HepG2 (cell line): ENCODE results near the gene SPG7. TPM values are rescaled to one million over a fixed set of nuclear protein-coding genes. Genes with fewer than 3 reads are reported as not detected.

Source experiments
- HHEX ChIP-seq: IDR thresholded peaks from 2 replicates; pipeline ENCODE4 v1.6.1; 2016; ENCODE audit warnings: control low read depth
- HIC2 ChIP-seq: sonication (generic); formaldehyde crosslinking; IDR thresholded peaks from 2 replicates; pipeline ENCODE4 v1.9.0; 2022; ENCODE audit warnings: low read depth, missing genetic modification reagents
- HOXA3 ChIP-seq: sonication (generic); formaldehyde crosslinking; IDR thresholded peaks from 2 replicates; pipeline ENCODE4 v1.5.0; 2020; ENCODE audit warnings: missing genetic modification reagents
- HOXD1 ChIP-seq: sonication (generic); formaldehyde crosslinking; IDR thresholded peaks from 2 replicates; pipeline ENCODE4 v1.5.0; 2020; ENCODE audit warnings: missing genetic modification reagents
- IKZF1 ChIP-seq: fragments of 450-650 bp; IDR thresholded peaks from 2 replicates; pipeline ENCODE4 v1.7.1; 2016
- JDP2 ChIP-seq: sonication (generic); formaldehyde crosslinking; IDR thresholded peaks from 2 replicates; pipeline ENCODE4 v1.8.1; 2022; ENCODE audit warnings: missing genetic modification reagents, borderline replicate concordance
- KDM5B ChIP-seq: sonication (generic); formaldehyde crosslinking; IDR thresholded peaks from 2 replicates; pipeline ENCODE4 v1.4.0; 2020; ENCODE audit warnings: missing genetic modification reagents, mild to moderate bottlenecking, borderline replicate concordance
- MAZ ChIP-seq, 2 experiments: sonication (generic) in 1 of 2; formaldehyde crosslinking in 1 of 2; IDR thresholded peaks; 2 replicates each; pipeline versions ENCODE4 v1.5.0 to v1.6.1; 2012 to 2020; ENCODE audit warnings: low read depth in 2 of 2, mild to moderate bottlenecking in 2 of 2, borderline replicate concordance in 1 of 2, improper control_type of control experiment in 1 of 2, low read length in 1 of 2, missing genetic modification reagents in 1 of 2, moderate library complexity in 1 of 2
- ONECUT2 ChIP-seq: sonication (generic); formaldehyde crosslinking; IDR thresholded peaks from 2 replicates; pipeline ENCODE4 v1.4.0; 2020; ENCODE audit warnings: missing genetic modification reagents
- TRIM24 ChIP-seq: sonication (generic); formaldehyde crosslinking; IDR thresholded peaks from 2 replicates; pipeline ENCODE4 v1.8.0; 2022; ENCODE audit warnings: mild to moderate bottlenecking, missing genetic modification reagents
- USF2 ChIP-seq, 2 experiments: sonication (generic) in 1 of 2; formaldehyde crosslinking in 1 of 2; IDR thresholded peaks; 2 replicates each; pipeline versions ENCODE4 v1.5.1 to v1.6.1; 2011 to 2020; ENCODE audit warnings: borderline replicate concordance in 1 of 2, low read depth in 1 of 2, low read length in 1 of 2, mild to moderate bottlenecking in 1 of 2, missing genetic modification reagents in 1 of 2, moderate library complexity in 1 of 2
- ZNF143 ChIP-seq: sonication (generic); formaldehyde crosslinking; IDR thresholded peaks from 2 replicates; pipeline ENCODE4 v1.4.0; 2020; ENCODE audit warnings: missing genetic modification reagents
- ZNF263 ChIP-seq: sonication (generic); formaldehyde crosslinking; IDR thresholded peaks from 2 replicates; pipeline ENCODE4 v1.4.0; 2020; ENCODE audit warnings: missing genetic modification reagents
- ZNF33A ChIP-seq: sonication (generic); formaldehyde crosslinking; IDR thresholded peaks from 2 replicates; pipeline ENCODE4 v1.5.1; 2020; ENCODE audit warnings: missing genetic modification reagents, mild to moderate bottlenecking, moderate library complexity, borderline replicate concordance
- ZNF460 ChIP-seq: sonication (generic); formaldehyde crosslinking; IDR thresholded peaks from 2 replicates; pipeline ENCODE4 v1.5.1; 2020; ENCODE audit warnings: missing genetic modification reagents, mild to moderate bottlenecking, borderline replicate concordance
- ZNF580 ChIP-seq: IDR thresholded peaks from 2 replicates; pipeline ENCODE4 v1.6.1; 2016; ENCODE audit warnings: low read depth, borderline replicate concordance
- ZNF75D ChIP-seq: sonication (generic); formaldehyde crosslinking; IDR thresholded peaks from 2 replicates; pipeline ENCODE4 v1.8.1; 2023; ENCODE audit warnings: missing genetic modification reagents, mild to moderate bottlenecking, borderline replicate concordance
- polyA plus RNA-seq, 8 experiments: library from polyadenylated mRNA; depleted of rRNA in 3 of 8; stranded (reverse) in 7 of 8; unstranded in 1 of 8; fragments of >200 nt; fragmentation: Illumina TruSeq in 4 of 8; extraction: Trizol in 4 of 8; gene quantifications; 2 replicates each; pipeline versions ENCODE4 v1.2.1 to v1.2.3, GENCODE V29; 2011 to 2016; ENCODE audit warnings: low read depth in 4 of 8, missing spikeins in 1 of 8, mixed read lengths in 1 of 8; ENCODE audit not compliant: insufficient read depth in 1 of 8
- total RNA-seq, 5 experiments: library from RNA; depleted of rRNA; stranded (reverse); fragments of >200 nt; fragmentation: Illumina TruSeq; extraction: Trizol; gene quantifications; 2 replicates each; pipeline ENCODE4 v1.2.3, GENCODE V29; 2016; ENCODE audit warnings: low read depth in 1 of 5
- TF ChIP-seq, protein P1 (sequence below): sonication (generic); formaldehyde crosslinking; IDR thresholded peaks from 2 replicates; pipeline ENCODE4 v1.4.0; 2020; ENCODE audit warnings: mild to moderate bottlenecking, missing genetic modification reagents
- TF ChIP-seq, protein P2 (sequence below): sonication (generic); formaldehyde crosslinking; IDR thresholded peaks from 2 replicates; pipeline ENCODE4 v1.5.1; 2020; ENCODE audit warnings: mild to moderate bottlenecking, missing genetic modification reagents, borderline replicate concordance
- TF ChIP-seq, protein P3 (sequence below): sonication (generic); formaldehyde crosslinking; IDR thresholded peaks from 2 replicates; pipeline ENCODE4 v1.8.0; 2022; ENCODE audit warnings: mild to moderate bottlenecking, missing genetic modification reagents, moderate library complexity

The SPG7 gene
- total and polyA plus RNA-seq, 2 of the 13 experiments (the other 11 are each of a cell fraction or from before 2014, with no cell fraction given) = 66.0 to 136 TPM

DNA sequence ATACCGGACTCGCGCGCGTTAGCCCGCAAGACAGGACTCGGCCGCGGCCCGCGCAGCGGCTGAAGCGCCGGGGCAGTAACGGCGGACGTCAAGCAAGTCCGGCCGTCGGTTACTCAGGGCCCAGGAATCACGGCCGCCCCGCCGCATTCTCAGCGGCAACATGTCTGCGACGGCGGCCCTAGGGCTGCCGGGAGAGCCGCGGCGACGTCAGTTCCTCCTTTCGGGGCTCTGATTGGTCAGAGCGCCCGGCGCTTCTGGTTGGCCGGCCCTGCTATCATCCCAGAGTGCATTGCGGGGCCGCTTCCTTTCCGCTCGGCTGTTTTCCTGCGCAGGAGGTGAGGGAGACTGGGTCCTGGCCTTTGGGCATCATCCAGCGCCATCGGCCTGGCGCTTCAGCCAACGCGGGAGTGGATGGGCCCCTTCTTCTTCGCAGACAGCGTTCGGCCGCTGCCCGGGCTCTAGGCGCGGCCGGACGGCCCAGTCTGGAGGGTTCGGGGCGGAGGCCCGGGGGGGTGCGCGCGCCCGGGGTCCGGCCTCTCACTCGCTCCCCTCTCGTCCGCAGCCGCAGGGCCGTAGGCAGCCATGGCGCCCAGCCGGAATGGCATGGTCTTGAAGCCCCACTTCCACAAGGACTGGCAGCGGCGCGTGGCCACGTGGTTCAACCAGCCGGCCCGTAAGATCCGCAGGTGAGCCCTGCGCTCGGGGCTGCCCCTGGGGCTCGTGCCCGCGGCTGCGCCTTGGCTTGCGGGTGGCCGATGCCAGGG lies 52.4 kb downstream of the SPG7 start, which contains the start of gene RPL13 (continued):
- TF ChIP-seq, protein P1, sequence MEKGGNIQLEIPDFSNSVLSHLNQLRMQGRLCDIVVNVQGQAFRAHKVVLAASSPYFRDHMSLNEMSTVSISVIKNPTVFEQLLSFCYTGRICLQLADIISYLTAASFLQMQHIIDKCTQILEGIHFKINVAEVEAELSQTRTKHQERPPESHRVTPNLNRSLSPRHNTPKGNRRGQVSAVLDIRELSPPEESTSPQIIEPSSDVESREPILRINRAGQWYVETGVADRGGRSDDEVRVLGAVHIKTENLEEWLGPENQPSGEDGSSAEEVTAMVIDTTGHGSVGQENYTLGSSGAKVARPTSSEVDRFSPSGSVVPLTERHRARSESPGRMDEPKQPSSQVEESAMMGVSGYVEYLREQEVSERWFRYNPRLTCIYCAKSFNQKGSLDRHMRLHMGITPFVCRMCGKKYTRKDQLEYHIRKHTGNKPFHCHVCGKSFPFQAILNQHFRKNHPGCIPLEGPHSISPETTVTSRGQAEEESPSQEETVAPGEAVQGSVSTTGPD (CRISPR knock-in tag) = no peak
- TF ChIP-seq ZNF33A (CRISPR knock-in tag) (peak; percentile 76; the same call in 1 of the 2 replicates), HOXD1 (CRISPR knock-in tag) (peak; percentile 68), IKZF1 (no peak), HIC2 (CRISPR knock-in tag) (peak; percentile 61; the same call in 1 of the 2 replicates), HOXA3 (CRISPR knock-in tag) (peak; percentile 93), USF2 (IDR thresholded peaks at IDR 0.05; ENCODE audit: low read depth, low read length) (no peak), USF2 (CRISPR knock-in tag; IDR thresholded peaks at IDR 0.05; ENCODE audit: borderline replicate concordance) (no peak), ZNF580 (CRISPR knock-in tag) (peak; percentile 98; the same call in 1 of the 2 replicates), JDP2 (CRISPR knock-in tag) (no peak; the same call in 1 of the 2 replicates), MAZ (IDR thresholded peaks at IDR 0.05; ENCODE audit: borderline replicate concordance, low read depth, low read length) (0 out of 2 replicates have a peak, but pooled peaks have one; percentile 68), MAZ (CRISPR knock-in tag; IDR thresholded peaks at IDR 0.05; ENCODE audit: low read depth) (no peak; the same call in none of the 2 replicates), ZNF460 (CRISPR knock-in tag) (peak; percentile 19; the same call in 1 of the 2 replicates), TRIM24 (CRISPR knock-in tag) (no peak), HHEX (CRISPR knock-in tag) (no peak; the same call in 1 of the 2 replicates), ONECUT2 (CRISPR knock-in tag) (no peak), ZNF75D (CRISPR knock-in tag) (peak; percentile 96; the same call in 1 of the 2 replicates), KDM5B (CRISPR knock-in tag) (peak; percentile 97; the same call in 1 of the 2 replicates), ZNF263 (CRISPR knock-in tag) (peak; percentile 26; the same call in 1 of the 2 replicates), ZNF143 (peak; percentile 96)
- TF ChIP-seq, protein P2, sequence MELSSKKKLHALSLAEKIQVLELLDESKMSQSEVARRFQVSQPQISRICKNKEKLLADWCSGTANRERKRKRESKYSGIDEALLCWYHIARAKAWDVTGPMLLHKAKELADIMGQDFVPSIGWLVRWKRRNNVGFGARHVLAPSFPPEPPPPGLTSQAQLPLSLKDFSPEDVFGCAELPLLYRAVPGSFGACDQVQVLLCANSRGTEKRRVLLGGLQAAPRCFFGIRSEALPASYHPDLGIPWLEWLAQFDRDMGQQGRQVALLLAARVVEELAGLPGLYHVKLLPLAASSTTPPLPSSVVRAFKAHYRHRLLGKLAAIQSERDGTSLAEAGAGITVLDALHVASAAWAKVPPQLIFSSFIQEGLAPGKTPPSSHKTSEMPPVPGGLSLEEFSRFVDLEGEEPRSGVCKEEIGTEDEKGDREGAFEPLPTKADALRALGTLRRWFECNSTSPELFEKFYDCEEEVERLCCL (CRISPR knock-in tag) = peak; percentile 51; the same call in 1 of the 2 replicates
- TF ChIP-seq, protein P3, sequence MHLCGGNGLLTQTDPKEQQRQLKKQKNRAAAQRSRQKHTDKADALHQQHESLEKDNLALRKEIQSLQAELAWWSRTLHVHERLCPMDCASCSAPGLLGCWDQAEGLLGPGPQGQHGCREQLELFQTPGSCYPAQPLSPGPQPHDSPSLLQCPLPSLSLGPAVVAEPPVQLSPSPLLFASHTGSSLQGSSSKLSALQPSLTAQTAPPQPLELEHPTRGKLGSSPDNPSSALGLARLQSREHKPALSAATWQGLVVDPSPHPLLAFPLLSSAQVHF = 0 out of 2 replicates have a peak, but pooled peaks have one; percentile 74
